OCI-LY3 (cell line): ENCODE measurements around the gene DPYD.

Experiments used
- CTCF ChIP-seq: fragments of 200-600, 300-600 bp; sonication (generic); IDR thresholded peaks from 2 replicates; pipeline ENCODE4 v1.5.1; 2014; ENCODE audit warnings: antibody characterized with exemption, low read length, low read depth
- EZH2phosphoT487 ChIP-seq: fragments of 200-600 bp; shearing (Covaris generic); IDR thresholded peaks from 2 replicates; pipeline ENCODE4 v1.6.1; 2018; ENCODE audit warnings: antibody characterized with exemption, mixed run types, low read depth

GRCh38 chr1:97920276-97920831 lies 480 bp downstream of the DPYD start:
- TF ChIP-seq CTCF (no peak), EZH2phosphoT487 (no peak)
